Mucosa of rectum (tissue), 2 donors: ENCODE results near the gene MYBBP1A.

Experiments
- H3K27ac ChIP-seq, 2 donors: one replicate each; pipeline ENCODE4 v1.7.0; 2013; ENCODE audit warnings: inconsistent platforms in 2 of 2, low read depth in 2 of 2, low read length in 2 of 2
- H3K27me3 ChIP-seq, 2 donors: one replicate each; pipeline ENCODE4 v1.7.0; 2013; ENCODE audit warnings: low read length in 2 of 2; ENCODE audit not compliant: control insufficient read depth in 2 of 2, insufficient read depth in 2 of 2
- H3K36me3 ChIP-seq, 2 donors: one replicate each; pipeline ENCODE4 v1.7.0; 2013; ENCODE audit warnings: low read length in 2 of 2; ENCODE audit not compliant: control insufficient read depth in 2 of 2, insufficient read depth in 2 of 2
- H3K4me1 ChIP-seq, 2 donors: one replicate each; pipeline ENCODE4 v1.7.0; 2013; ENCODE audit warnings: low read length in 2 of 2, mild to moderate bottlenecking in 1 of 2; ENCODE audit not compliant: control insufficient read depth in 2 of 2, insufficient read depth in 2 of 2
- H3K4me3 ChIP-seq, 2 donors: one replicate each; pipeline ENCODE4 v1.7.0; 2013; ENCODE audit warnings: low read length in 2 of 2
- H3K9ac ChIP-seq, 2 donors: one replicate each; pipeline ENCODE4 v1.7.0; 2013; ENCODE audit warnings: low read length in 2 of 2, low read depth in 1 of 2, mild to moderate bottlenecking in 1 of 2
- H3K9me3 ChIP-seq, 2 donors: one replicate each; pipeline ENCODE4 v1.7.0; 2013; ENCODE audit warnings: low read length in 2 of 2; ENCODE audit not compliant: control insufficient read depth in 2 of 2
- donor health status: healthy.
- donor health status: Normal muscosa, but diverticular disease.

The MYBBP1A gene

GRCh38 chr17:4490637-4491061, 64.5 kb downstream of the MYBBP1A start:
- no peaks in the 10 kb centered on the region for H3K27me3 ChIP-seq
- H3K4me1 ChIP-seq: peaks cover 8 to 13% of the 10 kb centered on the region in 2 donors
- no peak overlapping the region for H3K27ac ChIP-seq
- H3K36me3 ChIP-seq: no peaks in the 10 kb centered on the region
- H3K4me3 ChIP-seq: no peak overlapping the region
- no peaks in the 10 kb centered on the region for H3K9me3 ChIP-seq
- no peak overlapping the region for H3K9ac ChIP-seq

- H3K27ac ChIP-seq: no peak overlapping the region
Observed at GRCh38 chr17:4490109-4490591, 65.0 kb downstream of the MYBBP1A start.

DNA sequence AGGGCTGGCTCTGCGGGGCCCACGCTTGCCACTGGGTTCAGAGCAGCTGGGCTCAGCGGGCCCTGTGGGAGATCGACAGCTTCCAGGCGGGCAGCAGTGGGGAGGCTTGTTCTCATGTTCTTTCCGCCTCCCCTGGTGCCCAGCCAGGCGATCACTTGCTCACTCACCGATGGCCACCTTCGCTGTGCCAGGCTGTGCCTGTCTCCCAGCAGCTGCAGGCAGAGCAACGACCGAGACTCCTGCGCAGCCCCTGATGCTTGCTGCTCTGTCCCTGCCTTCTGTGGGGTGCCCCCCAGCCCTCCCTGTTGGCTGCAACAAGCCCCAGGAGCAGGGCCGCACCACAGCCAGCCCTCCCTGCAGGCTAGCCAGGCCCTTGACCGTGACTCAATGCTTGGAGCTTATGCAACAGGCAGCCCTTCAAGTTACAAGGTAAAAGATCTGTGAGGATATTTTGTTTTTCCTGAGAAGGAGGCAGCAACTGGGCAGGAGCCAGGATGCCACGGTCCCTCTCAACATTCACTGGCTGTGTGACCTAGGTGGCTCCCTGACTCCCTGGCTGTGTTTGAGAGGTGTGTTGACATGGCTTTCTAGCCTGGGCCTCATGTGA, 66.1 kb downstream of the MYBBP1A start:
- no peak overlapping the region for H3K4me3 ChIP-seq
- no peak overlapping the region for H3K9ac ChIP-seq
- no peak overlapping the region for H3K27ac ChIP-seq
- H3K4me1 ChIP-seq: peaks cover 8 to 14% of the 10 kb centered on the region in 2 donors
- H3K36me3 ChIP-seq: no peaks in the 10 kb centered on the region
- no peaks in the 10 kb centered on the region for H3K9me3 ChIP-seq
- no peaks in the 10 kb centered on the region for H3K27me3 ChIP-seq

More at GRCh38 chr17:4490109-4490591, 65.0 kb downstream of the MYBBP1A start:
- peaks cover 8 to 13% of the 10 kb centered on the region in 2 donors for H3K4me1 ChIP-seq
- no peak overlapping the region for H3K9ac ChIP-seq
- no peak overlapping the region for H3K4me3 ChIP-seq
- H3K27me3 ChIP-seq: no peaks in the 10 kb centered on the region
- no peaks in the 10 kb centered on the region for H3K36me3 ChIP-seq
- no peaks in the 10 kb centered on the region for H3K9me3 ChIP-seq
